ENCODE measurements around the gene EPG5. TPM values are rescaled to one million over a fixed set of nuclear protein-coding genes. Genes with fewer than 3 reads are reported as not detected.

Gene EPG5
- total and polyA plus RNA-seq, 10 of the 15 experiments (the other 5 are each of a cell fraction or from before 2014, with no cell fraction given) = 1.9 to 27.7 (median 9.0) TPM

GRCh38 chr18:45923138-45923537 lies 44.0 kb downstream of the EPG5 start:
- ChIA-PET POLR2A (interaction anchor here (0.7 kb wide), 1 partner anchor 235 kb away, joined by 3 read pairs; no protein-coding TSS in a partner anchor), RAD21 (ENCODE audit: unreplicated experiment) (interaction anchor here (1.7 kb wide), 1 partner anchor 151 kb away, joined by 4 read pairs; no protein-coding TSS in a partner anchor), CTCF (interaction anchor here (0.6 to 3.1 kb wide), 4 partner anchors 10 to 1973 kb away, joined by 3 to 16 read pairs (median 4); no protein-coding TSS in a partner anchor), SMC1A (ENCODE audit: uncharacterized antibody, unreplicated experiment) (interaction anchor here (0.6 to 0.8 kb wide), 2 partner anchors 31 to 139 kb away, joined by 3 read pairs; no protein-coding TSS in a partner anchor)
- Histone ChIP-seq H3K27me3 (replicated peaks in 1 of 2; ENCODE audit: control insufficient read depth in 2 of 2, insufficient read depth in 2 of 2, low read length in 1 of 2) (no peaks in the 10 kb centered on the region), H3K4me1 (ENCODE audit: control insufficient read depth, insufficient read depth, low read length) (no peaks in the 10 kb centered on the region), H3K9me3 (replicated peaks; ENCODE audit: control insufficient read depth, insufficient read depth, low read length) (no peaks in the 10 kb centered on the region), H3K4me3 (no peak overlapping the region), H3K36me3 (ENCODE audit: control insufficient read depth in 2 of 2, insufficient read depth in 2 of 2, low read length in 1 of 2) (peaks cover 2 to 5% of the 10 kb centered on the region in 2 experiments; a peak in 3 of 4 replicates), H3K27ac (ENCODE audit: control insufficient read depth, insufficient read depth) (no peak overlapping the region), H3K4me2 (ENCODE audit: control insufficient read depth, insufficient read depth) (no peak overlapping the region), H3K9ac (ENCODE audit: control insufficient read depth, insufficient read depth, low read length) (no peak overlapping the region), H4K20me1 (ENCODE audit: control insufficient read depth, insufficient read depth) (no peaks in the 10 kb centered on the region), H3K79me2 (ENCODE audit: control insufficient read depth, insufficient read depth, low read length) (no peaks in the 10 kb centered on the region), H2AFZ (ENCODE audit: control insufficient read depth, low read depth, low read length) (no peak overlapping the region)
- no peak for DNase-seq (ENCODE audit: low read depth, low spot score)
- in situ Hi-C loops (cut with MboI) = loop anchor here (5.0 kb wide), 1 partner anchor 149 kb away; the partner anchor contains the start of gene PSTPIP2
- BruUV-seq (replicated peaks) = no TSS peak
- WGBS (ENCODE audit: insufficient coverage, insufficient replicate concordance, low lambda C conversion rate, missing lambda C conversion rate) = 100% methylated on average over 1 of the region's 1 CpG
- no peak for FAIRE-seq
- no peak for ATAC-seq
- intact Hi-C loops (cut with micrococcal nuclease; ENCODE audit: unreplicated experiment) = no loop called here
- TF ChIP-seq RFX5 (IDR thresholded peaks at IDR 0.05; ENCODE audit: low read depth, low read length) (no peak), KLF5 (IDR thresholded peaks at IDR 0.05; ENCODE audit: partially characterized antibody) (no peak), RCOR1 (conservative IDR thresholded peaks at IDR 0.05; ENCODE audit: low read depth, low read length) (no peak), JUNB (IDR thresholded peaks at IDR 0.05) (no peak), BHLHE40 (IDR thresholded peaks at IDR 0.05; ENCODE audit: borderline replicate concordance in 1 of 2, low read depth in 2 of 2, low read length in 1 of 2) (no peak), NFXL1 (IDR thresholded peaks at IDR 0.05; ENCODE audit: borderline replicate concordance) (no peak), TBL1XR1 (IDR thresholded peaks at IDR 0.05; ENCODE audit: low read depth, low read length) (no peak), SUZ12 (IDR thresholded peaks at IDR 0.05; ENCODE audit: unreplicated experiment) (no peak), ZNF207 (IDR thresholded peaks at IDR 0.05; ENCODE audit: borderline replicate concordance) (no peak)
